ENCODE measurements around the gene SLC48A1. TPM values are rescaled to one million over a fixed set of nuclear protein-coding genes. Genes with fewer than 3 reads are reported as not detected.

The SLC48A1 gene
- polyA plus RNA-seq, 1 donor, result 11.8 TPM

DNA sequence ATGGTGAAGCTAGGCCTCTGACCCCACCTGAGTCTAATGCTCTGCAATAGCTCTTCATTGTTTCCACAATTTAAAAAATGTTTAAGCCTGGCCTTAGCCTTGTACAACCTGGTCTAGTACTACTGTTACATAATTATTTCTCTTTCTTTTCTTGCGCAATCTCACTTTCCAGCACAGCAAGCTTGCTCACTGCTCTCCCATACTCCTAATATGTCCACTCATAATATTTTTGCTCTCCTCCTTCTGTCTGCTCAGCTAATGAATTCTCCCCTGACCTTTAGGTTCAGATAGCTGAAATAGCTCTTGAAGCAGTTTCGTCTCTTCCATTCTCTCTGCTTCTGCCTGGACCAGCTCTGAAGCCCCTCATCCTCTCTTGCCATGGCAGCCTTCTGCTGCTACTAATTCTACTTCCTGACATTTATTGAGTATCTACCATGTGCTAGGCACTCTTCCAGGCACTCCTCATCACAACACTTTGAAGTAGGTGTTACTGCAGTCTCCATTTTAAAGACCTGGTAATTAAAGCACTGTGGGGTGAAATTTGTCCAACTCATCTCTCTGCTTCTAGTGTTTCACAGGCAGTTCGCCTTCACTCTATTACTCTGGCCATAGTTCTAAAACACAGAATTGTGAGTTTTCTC is 2.8 kb upstream of the SLC48A1 start:
- H3K4me3 ChIP-seq (ENCODE audit: low read length), result no peak overlapping the region
- H3K27ac ChIP-seq (ENCODE audit: low read length), result no peak overlapping the region
- no CpG with 5 or more reads among the region's 3 CpGs for WGBS (ENCODE audit: insufficient coverage, low lambda C conversion rate)
- peaks cover 2% of the 10 kb centered on the region for H3K27me3 ChIP-seq (ENCODE audit: control insufficient read depth, insufficient read depth, low read length)
- peaks cover 10% of the 10 kb centered on the region for H3K4me1 ChIP-seq (ENCODE audit: control insufficient read depth, insufficient read depth, low read length)
- no peak for DNase-seq
- H3K36me3 ChIP-seq (ENCODE audit: control insufficient read depth, insufficient read depth, low read length), result no peaks in the 10 kb centered on the region
- H3K9me3 ChIP-seq (ENCODE audit: control insufficient read depth, low read depth, low read length), result no peaks in the 10 kb centered on the region

DNA sequence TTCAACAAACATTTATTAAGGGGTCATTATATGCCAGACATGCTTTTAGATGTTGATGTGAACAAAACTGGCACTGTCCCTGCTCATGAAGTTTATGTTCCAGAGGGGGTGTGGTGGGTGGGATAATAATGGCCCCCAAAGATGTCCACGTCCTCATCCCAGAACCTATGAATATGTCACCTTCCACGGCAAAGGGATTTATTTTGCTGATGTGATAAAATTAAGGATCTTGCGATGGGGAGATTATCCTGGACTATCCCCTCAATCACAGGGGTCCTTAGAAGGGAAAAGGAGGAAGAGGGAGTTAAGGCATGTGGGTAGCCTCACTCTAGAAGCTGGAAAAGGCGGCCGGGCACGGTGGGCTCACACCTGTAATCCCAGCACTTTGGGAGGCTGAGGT is 1.7 kb upstream of the SLC48A1 start:
- peaks cover 2% of the 10 kb centered on the region for H3K27me3 ChIP-seq (ENCODE audit: control insufficient read depth, insufficient read depth, low read length)
- H3K4me1 ChIP-seq (ENCODE audit: control insufficient read depth, insufficient read depth, low read length), result peaks cover 10% of the 10 kb centered on the region
- H3K4me3 ChIP-seq (ENCODE audit: low read length), result no peak overlapping the region
- no peak overlapping the region for H3K27ac ChIP-seq (ENCODE audit: low read length)
- WGBS (ENCODE audit: insufficient coverage, low lambda C conversion rate), result no CpG with 5 or more reads among the region's 6 CpGs
- H3K36me3 ChIP-seq (ENCODE audit: control insufficient read depth, insufficient read depth, low read length), result peaks cover 2% of the 10 kb centered on the region
- DNase-seq, result no peak
- H3K9me3 ChIP-seq (ENCODE audit: control insufficient read depth, low read depth, low read length), result no peaks in the 10 kb centered on the region

DNA sequence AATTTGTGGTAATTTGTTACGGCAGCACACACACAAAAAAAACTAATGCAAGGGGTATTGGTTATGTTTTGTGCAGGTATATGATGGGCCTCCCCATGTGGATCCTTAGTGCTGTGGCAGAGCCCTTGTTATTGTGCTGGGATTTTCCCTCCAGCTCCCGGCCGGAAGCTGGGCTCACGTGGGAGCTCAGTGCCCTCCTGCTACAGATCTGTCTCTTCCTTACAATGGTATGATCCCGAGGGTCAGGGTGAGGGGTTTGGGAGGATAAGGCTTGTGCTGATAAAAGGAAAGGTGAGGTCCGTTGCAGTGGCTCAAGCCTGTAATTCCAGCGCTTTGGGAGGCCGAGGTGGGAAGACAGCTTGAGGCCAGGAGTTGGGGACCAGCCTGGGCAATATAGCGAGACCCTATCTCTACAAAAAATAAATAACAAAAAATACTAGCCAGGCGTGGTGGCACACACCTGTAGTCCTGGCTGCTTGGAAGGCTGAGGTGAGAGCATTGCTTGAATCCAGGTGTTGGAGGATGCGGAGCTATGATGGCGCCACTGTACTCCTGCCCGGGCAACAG is 861 bp upstream of the SLC48A1 start:
- no peak overlapping the region for H3K27ac ChIP-seq (ENCODE audit: low read length)
- H3K4me1 ChIP-seq (ENCODE audit: control insufficient read depth, insufficient read depth, low read length), result peaks cover 10% of the 10 kb centered on the region

DNA sequence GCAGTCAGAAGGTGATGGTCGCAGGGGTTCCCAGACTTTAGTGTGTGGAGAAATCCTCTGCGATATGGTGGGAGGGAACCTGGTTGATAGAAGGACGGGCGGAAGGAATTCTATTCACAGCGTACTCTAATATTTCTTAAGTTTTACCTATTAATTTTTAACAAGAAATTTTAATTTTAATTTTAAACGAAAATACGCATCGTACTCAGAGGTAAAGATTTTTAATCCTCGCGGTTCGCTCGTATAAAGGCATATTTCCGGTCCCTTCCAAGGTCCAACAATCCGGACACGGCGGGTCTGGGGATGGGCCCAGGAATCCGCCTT is 338 bp upstream of the SLC48A1 start:
- H3K27ac ChIP-seq (ENCODE audit: low read length), result no peak overlapping the region
- H3K4me3 ChIP-seq (ENCODE audit: low read length), result peak overlapping the region; percentile 64
- no peak for DNase-seq
- no peaks in the 10 kb centered on the region for H3K9me3 ChIP-seq (ENCODE audit: control insufficient read depth, low read depth, low read length)
- WGBS (ENCODE audit: insufficient coverage, low lambda C conversion rate), result 25% methylated on average over 5 of the region's 17 CpGs
- H3K27me3 ChIP-seq (ENCODE audit: control insufficient read depth, insufficient read depth, low read length), result peaks cover 2% of the 10 kb centered on the region
- H3K36me3 ChIP-seq (ENCODE audit: control insufficient read depth, insufficient read depth, low read length), result peaks cover 2% of the 10 kb centered on the region
- H3K4me1 ChIP-seq (ENCODE audit: control insufficient read depth, insufficient read depth, low read length), result peaks cover 10% of the 10 kb centered on the region

More for the DNA sequence above, 861 bp upstream of the SLC48A1 start:
- peak overlapping the region; percentile 64 for H3K4me3 ChIP-seq (ENCODE audit: low read length)
- H3K27me3 ChIP-seq (ENCODE audit: control insufficient read depth, insufficient read depth, low read length), result peaks cover 2% of the 10 kb centered on the region
- H3K9me3 ChIP-seq (ENCODE audit: control insufficient read depth, low read depth, low read length), result no peaks in the 10 kb centered on the region
- H3K36me3 ChIP-seq (ENCODE audit: control insufficient read depth, insufficient read depth, low read length), result peaks cover 2% of the 10 kb centered on the region
- no peak for DNase-seq
- no CpG with 5 or more reads among the region's 13 CpGs for WGBS (ENCODE audit: insufficient coverage, low lambda C conversion rate)

DNA sequence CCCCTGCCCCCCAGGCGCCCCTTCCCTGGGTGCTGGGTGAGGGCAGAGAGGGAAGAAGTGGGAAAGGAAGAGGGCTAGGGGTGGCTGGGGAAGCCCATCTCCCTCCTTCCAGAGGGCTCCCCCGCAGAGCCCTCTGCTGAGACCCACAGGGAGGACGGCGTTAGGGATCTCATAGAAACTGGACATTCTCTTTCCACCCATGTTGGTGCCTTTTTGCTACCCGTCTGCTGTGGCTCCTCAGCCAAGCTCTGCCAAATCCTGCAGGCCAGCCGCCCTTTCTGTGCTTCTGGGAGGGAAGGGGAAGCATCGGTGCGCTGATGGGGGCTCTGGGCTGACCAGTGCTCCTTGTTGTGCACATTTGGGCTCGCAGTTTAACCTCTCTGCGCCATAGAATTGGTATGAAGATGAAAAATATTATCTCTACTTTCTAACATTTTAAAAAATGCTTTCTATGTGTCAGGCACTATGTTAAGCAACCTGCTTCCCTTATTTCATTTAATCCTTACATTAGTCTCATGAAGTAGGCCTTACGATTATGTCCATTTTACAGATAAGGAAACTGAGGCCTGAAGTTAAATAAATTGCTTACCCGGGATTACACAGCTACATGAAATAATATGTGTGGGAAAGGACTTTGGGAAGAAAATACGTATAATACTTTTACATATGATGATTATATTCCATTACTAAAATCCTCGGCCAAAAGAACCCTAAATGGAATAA is 981 bp downstream of the SLC48A1 start:
- Histone ChIP-seq H3K36me3 (ENCODE audit: control insufficient read depth, insufficient read depth, low read length) (peaks cover 2% of the 10 kb centered on the region), H3K4me1 (ENCODE audit: control insufficient read depth, insufficient read depth, low read length) (peaks cover 6% of the 10 kb centered on the region), H3K9me3 (ENCODE audit: control insufficient read depth, low read depth, low read length) (no peaks in the 10 kb centered on the region), H3K27ac (ENCODE audit: low read length) (no peak overlapping the region), H3K27me3 (ENCODE audit: control insufficient read depth, insufficient read depth, low read length) (peaks cover 2% of the 10 kb centered on the region), H3K4me3 (ENCODE audit: low read length) (peak overlapping the region; percentile 64)
- 100% methylated on average over 3 of the region's 14 CpGs for WGBS (ENCODE audit: insufficient coverage, low lambda C conversion rate)
- no peak for DNase-seq

DNA sequence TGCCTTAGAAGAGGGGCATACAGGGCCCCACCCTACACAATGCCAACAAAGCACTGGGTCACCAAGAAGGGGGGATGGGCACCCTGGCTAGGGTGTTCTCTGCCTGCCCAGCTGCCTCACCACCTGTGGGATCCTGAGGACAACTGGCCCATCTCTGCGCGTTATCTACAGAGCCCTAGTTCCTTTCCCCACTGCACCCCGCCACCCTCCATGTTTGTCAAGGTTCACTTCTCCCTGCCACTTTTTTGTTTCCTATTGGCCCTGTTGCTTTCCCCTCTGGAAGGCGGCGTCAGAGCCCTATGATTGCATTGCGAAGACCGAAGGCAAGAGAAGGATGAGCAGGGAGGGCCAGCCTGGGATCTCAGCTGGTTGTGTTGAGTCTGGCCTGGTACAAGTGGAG is 1.6 kb downstream of the SLC48A1 start:
- peaks cover 5% of the 10 kb centered on the region for H3K4me1 ChIP-seq (ENCODE audit: control insufficient read depth, insufficient read depth, low read length)
- peaks cover 2% of the 10 kb centered on the region for H3K27me3 ChIP-seq (ENCODE audit: control insufficient read depth, insufficient read depth, low read length)
- H3K4me3 ChIP-seq (ENCODE audit: low read length), result no peak overlapping the region
- peaks cover 2% of the 10 kb centered on the region for H3K36me3 ChIP-seq (ENCODE audit: control insufficient read depth, insufficient read depth, low read length)
- WGBS (ENCODE audit: insufficient coverage, low lambda C conversion rate), result 100% methylated on average over 5 of the region's 7 CpGs
- no peak for DNase-seq
- no peaks in the 10 kb centered on the region for H3K9me3 ChIP-seq (ENCODE audit: control insufficient read depth, low read depth, low read length)
- no peak overlapping the region for H3K27ac ChIP-seq (ENCODE audit: low read length)

DNA sequence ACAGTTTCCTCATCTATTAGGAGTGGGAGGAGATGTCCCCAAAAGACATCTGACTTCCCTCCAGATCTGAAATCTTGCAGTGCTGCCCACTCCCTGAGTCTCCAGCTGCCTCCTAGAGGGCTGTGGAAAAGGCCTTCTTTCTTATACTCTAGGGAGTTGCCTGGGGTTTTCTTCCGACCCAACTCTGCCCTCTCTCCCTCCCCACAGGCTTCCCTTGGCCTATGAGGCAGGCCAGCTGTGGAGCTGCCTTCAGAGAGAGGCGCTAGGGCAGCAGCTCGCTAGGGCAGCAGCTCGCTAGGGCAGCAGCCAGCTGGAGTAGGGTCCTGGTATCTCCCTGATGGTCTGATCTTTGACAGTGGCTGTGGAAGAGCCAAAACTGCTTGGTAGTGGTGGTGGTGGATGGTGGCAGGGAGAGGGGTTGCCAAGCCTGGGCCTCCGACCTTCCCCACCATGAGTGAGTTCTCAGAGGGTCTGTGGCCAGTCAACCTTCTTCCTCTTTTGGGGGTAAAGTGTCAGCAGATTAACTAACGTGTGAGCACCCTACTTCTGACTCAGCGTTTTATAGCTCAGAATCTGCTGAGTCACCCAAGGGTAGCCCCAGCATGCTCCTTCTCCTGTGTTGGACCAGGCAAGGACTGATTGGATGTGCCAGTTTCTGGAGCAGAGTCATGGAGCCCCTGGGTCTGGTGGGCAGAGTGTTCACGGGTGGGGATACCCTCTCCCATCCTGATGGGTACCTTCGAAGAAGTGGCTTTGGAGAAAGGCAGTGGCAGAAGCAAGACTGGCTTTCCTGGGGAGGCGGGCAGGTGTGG is 2.3 kb downstream of the SLC48A1 start:
- Histone ChIP-seq H3K4me1 (ENCODE audit: control insufficient read depth, insufficient read depth, low read length) (peaks cover 5% of the 10 kb centered on the region), H3K27me3 (ENCODE audit: control insufficient read depth, insufficient read depth, low read length) (peaks cover 2% of the 10 kb centered on the region), H3K36me3 (ENCODE audit: control insufficient read depth, insufficient read depth, low read length) (peaks cover 2% of the 10 kb centered on the region), H3K27ac (ENCODE audit: low read length) (no peak overlapping the region), H3K9me3 (ENCODE audit: control insufficient read depth, low read depth, low read length) (no peaks in the 10 kb centered on the region), H3K4me3 (ENCODE audit: low read length) (no peak overlapping the region)
- no peak for DNase-seq
- WGBS (ENCODE audit: insufficient coverage, low lambda C conversion rate), result no CpG with 5 or more reads among the region's 10 CpGs

DNA sequence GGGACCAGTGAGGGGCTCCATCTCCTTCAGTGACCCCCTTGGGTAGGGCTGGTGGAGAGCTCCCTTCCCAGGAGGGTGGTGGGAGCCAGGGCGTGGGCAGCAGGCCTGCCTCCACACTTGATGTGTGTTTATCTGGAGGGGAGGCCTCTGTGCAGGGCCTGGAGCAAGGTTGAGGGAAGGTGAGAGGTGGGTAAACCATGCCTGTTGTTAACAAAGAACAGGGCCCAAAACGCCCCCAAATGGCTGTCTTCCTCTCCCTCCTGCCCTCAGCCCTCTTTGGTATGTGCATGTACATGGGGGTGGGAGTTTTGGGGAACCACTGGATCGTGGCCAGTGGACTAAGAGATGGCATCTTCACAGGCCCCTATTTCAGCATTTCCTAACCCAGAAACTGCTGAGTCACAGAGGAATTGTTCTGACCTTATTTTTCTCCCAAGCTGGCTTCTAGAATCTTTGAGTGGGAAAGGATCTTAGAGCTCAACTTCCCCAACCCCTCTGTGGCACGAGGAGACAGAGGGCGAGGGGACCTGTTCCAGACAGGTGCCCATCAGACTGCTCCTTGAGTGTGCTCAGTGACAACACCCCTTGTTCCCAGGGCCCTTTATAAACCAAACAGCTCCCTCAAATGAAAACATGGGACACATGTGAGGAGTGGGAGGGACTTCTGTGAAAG is 3.6 kb downstream of the SLC48A1 start:
- no peak for DNase-seq
- H3K36me3 ChIP-seq (ENCODE audit: control insufficient read depth, insufficient read depth, low read length), result peaks cover 4% of the 10 kb centered on the region
- WGBS (ENCODE audit: insufficient coverage, low lambda C conversion rate), result no CpG with 5 or more reads among the region's 5 CpGs
- peaks cover 5% of the 10 kb centered on the region for H3K4me1 ChIP-seq (ENCODE audit: control insufficient read depth, insufficient read depth, low read length)
- H3K9me3 ChIP-seq (ENCODE audit: control insufficient read depth, low read depth, low read length), result no peaks in the 10 kb centered on the region
- no peak overlapping the region for H3K4me3 ChIP-seq (ENCODE audit: low read length)
- peaks cover 2% of the 10 kb centered on the region for H3K27me3 ChIP-seq (ENCODE audit: control insufficient read depth, insufficient read depth, low read length)
- no peak overlapping the region for H3K27ac ChIP-seq (ENCODE audit: low read length)

DNA sequence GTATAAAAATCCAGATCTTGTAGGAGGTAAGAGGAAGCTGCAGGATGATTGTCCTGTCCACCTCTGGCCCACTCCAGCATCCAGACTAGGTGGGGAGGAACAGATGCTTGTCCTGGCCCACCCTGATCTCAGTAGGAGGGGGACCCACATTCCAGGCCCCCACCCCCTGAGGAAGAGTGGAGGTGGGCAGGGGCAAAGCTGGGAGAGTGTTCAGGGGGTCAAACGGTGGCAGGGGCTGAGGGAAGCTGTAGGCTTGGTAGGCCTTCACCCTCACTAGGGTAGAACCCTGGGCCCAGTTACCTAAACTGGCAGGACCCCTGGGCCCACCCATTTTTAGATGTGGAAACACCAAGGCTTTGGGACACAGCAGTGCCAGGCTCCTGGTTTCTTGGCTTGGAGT is 4.1 kb downstream of the SLC48A1 start:
- H3K4me3 ChIP-seq (ENCODE audit: low read length), result no peak overlapping the region
- H3K27me3 ChIP-seq (ENCODE audit: control insufficient read depth, insufficient read depth, low read length), result no peaks in the 10 kb centered on the region
- no peak overlapping the region for H3K27ac ChIP-seq (ENCODE audit: low read length)
- peaks cover 9% of the 10 kb centered on the region for H3K36me3 ChIP-seq (ENCODE audit: control insufficient read depth, insufficient read depth, low read length)
- no peak for DNase-seq
- H3K9me3 ChIP-seq (ENCODE audit: control insufficient read depth, low read depth, low read length), result no peaks in the 10 kb centered on the region
- H3K4me1 ChIP-seq (ENCODE audit: control insufficient read depth, insufficient read depth, low read length), result peaks cover 5% of the 10 kb centered on the region
- WGBS (ENCODE audit: insufficient coverage, low lambda C conversion rate), result no CpG with 5 or more reads among the region's 1 CpG
